Loucy (cell line): Measurements from ENCODE around the gene GLG1.

Source experiments
- H2AFZ ChIP-seq: fragments of 200-600 bp; sonication (generic); 2 replicates; pipeline ENCODE4 v1.6.0; 2016; ENCODE audit warnings: antibody characterized with exemption, mild to moderate bottlenecking, low read length, moderate library complexity
- H3F3A ChIP-seq: fragments of 200-600 bp; 2 replicates; pipeline ENCODE4 v1.6.0; 2016; ENCODE audit warnings: antibody characterized with exemption, low read depth, mild to moderate bottlenecking
- H3K27me3 ChIP-seq: fragments of 200-600 bp; sonication (generic); 2 replicates; pipeline ENCODE4 v1.6.1; 2014; ENCODE audit warnings: low read length, mild to moderate bottlenecking; ENCODE audit not compliant: insufficient read depth, poor library complexity, severe bottlenecking
- H3K36me3 ChIP-seq: fragments of 200-600 bp; sonication (generic); 2 replicates; pipeline ENCODE4 v1.6.1; 2016; ENCODE audit warnings: low read length; ENCODE audit not compliant: insufficient read depth
- H3K4me1 ChIP-seq: fragments of 200-600 bp; sonication (generic); 2 replicates; pipeline ENCODE4 v1.5.1; 2014; ENCODE audit warnings: low read length, mild to moderate bottlenecking; ENCODE audit not compliant: insufficient read depth, poor library complexity, severe bottlenecking
- H3K4me2 ChIP-seq: fragments of 200-600 bp; sonication (generic); 2 replicates; pipeline ENCODE4 v1.6.0; 2014; ENCODE audit warnings: antibody characterized with exemption, low read length, low read depth, mild to moderate bottlenecking; ENCODE audit not compliant: poor library complexity, severe bottlenecking
- H3K4me3 ChIP-seq: fragments of 200-600 bp; sonication (generic); 2 replicates; pipeline ENCODE4 v1.5.1; 2014; ENCODE audit warnings: low read length, mild to moderate bottlenecking, mixed read lengths; ENCODE audit not compliant: poor library complexity, severe bottlenecking
- H3K79me2 ChIP-seq: fragments of 200-600 bp; sonication (generic); 2 replicates; pipeline ENCODE4 v1.6.1; 2014; ENCODE audit warnings: low read length; ENCODE audit not compliant: insufficient read depth
- H3K9ac ChIP-seq: fragments of 200-600 bp; sonication (generic); 2 replicates; pipeline ENCODE4 v1.6.0; 2014; ENCODE audit warnings: mild to moderate bottlenecking, low read depth, low read length, moderate library complexity; ENCODE audit not compliant: poor library complexity, severe bottlenecking
- H3K9me2 ChIP-seq: fragments of 200-600 bp; sonication (generic); replicated peaks from 2 replicates; pipeline ENCODE4 v1.6.1; 2016; ENCODE audit warnings: low read depth, low read length, mixed read lengths
- H3K9me3 ChIP-seq: fragments of 200-600 bp; sonication (generic); 2 replicates; pipeline ENCODE4 v1.6.1; 2014; ENCODE audit warnings: mild to moderate bottlenecking, antibody characterized with exemption, low read length, low read depth; ENCODE audit not compliant: insufficient read depth
- H4K20me1 ChIP-seq: fragments of 200-600 bp; sonication (generic); 2 replicates; pipeline ENCODE4 v1.6.0; 2014; ENCODE audit warnings: antibody characterized with exemption, low read length, mild to moderate bottlenecking; ENCODE audit not compliant: insufficient read depth, poor library complexity, severe bottlenecking
- EZH2phosphoT487 ChIP-seq: fragments of 200-600 bp; IDR thresholded peaks from 2 replicates; pipeline ENCODE4 v1.6.1; 2018; ENCODE audit warnings: antibody characterized with exemption, mild to moderate bottlenecking, moderate library complexity, borderline replicate concordance
- TF ChIP-seq, protein P1 (sequence below): fragments of 200-600 bp; sonication (generic); conservative IDR thresholded peaks from 2 replicates; pipeline ENCODE4 v1.5.1; 2014; ENCODE audit warnings: mild to moderate bottlenecking, antibody characterized with exemption, low read length

Gene GLG1

GRCh38 chr16:74611721-74612120 lies 4.8 kb upstream of the GLG1 start:
- Histone ChIP-seq H3F3A (no peaks in the 10 kb centered on the region), H3K4me1 (peaks cover 14% of the 10 kb centered on the region), H3K9me2 (no peaks in the 10 kb centered on the region), H3K79me2 (peaks cover 1% of the 10 kb centered on the region; the same call in 1 of the 2 replicates), H3K4me2 (no peak overlapping the region), H3K9me3 (no peaks in the 10 kb centered on the region), H3K27me3 (no peaks in the 10 kb centered on the region), H3K9ac (no peak overlapping the region), H2AFZ (no peak overlapping the region), H3K36me3 (no peaks in the 10 kb centered on the region), H3K4me3 (no peak overlapping the region), H4K20me1 (no peaks in the 10 kb centered on the region)
- no peak for TF ChIP-seq EZH2phosphoT487
- TF ChIP-seq, protein P1, sequence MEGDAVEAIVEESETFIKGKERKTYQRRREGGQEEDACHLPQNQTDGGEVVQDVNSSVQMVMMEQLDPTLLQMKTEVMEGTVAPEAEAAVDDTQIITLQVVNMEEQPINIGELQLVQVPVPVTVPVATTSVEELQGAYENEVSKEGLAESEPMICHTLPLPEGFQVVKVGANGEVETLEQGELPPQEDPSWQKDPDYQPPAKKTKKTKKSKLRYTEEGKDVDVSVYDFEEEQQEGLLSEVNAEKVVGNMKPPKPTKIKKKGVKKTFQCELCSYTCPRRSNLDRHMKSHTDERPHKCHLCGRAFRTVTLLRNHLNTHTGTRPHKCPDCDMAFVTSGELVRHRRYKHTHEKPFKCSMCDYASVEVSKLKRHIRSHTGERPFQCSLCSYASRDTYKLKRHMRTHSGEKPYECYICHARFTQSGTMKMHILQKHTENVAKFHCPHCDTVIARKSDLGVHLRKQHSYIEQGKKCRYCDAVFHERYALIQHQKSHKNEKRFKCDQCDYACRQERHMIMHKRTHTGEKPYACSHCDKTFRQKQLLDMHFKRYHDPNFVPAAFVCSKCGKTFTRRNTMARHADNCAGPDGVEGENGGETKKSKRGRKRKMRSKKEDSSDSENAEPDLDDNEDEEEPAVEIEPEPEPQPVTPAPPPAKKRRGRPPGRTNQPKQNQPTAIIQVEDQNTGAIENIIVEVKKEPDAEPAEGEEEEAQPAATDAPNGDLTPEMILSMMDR: no peak

GRCh38 chr16:74608944-74609343 lies 2.0 kb upstream of the GLG1 start:
- Histone ChIP-seq H3K4me1 (peaks cover 33% of the 10 kb centered on the region), H4K20me1 (peaks cover 15% of the 10 kb centered on the region), H3K9ac (no peak overlapping the region), H3K79me2 (peaks cover 29% of the 10 kb centered on the region), H3K9me2 (no peaks in the 10 kb centered on the region), H3K4me3 (no peak overlapping the region), H3K36me3 (no peaks in the 10 kb centered on the region), H3K9me3 (no peaks in the 10 kb centered on the region), H3F3A (no peaks in the 10 kb centered on the region), H3K27me3 (no peaks in the 10 kb centered on the region), H2AFZ (no peak overlapping the region), H3K4me2 (peak overlapping the region; percentile 78)
- TF ChIP-seq EZH2phosphoT487: peak; percentile 71
- TF ChIP-seq, protein P1: no peak

DNA sequence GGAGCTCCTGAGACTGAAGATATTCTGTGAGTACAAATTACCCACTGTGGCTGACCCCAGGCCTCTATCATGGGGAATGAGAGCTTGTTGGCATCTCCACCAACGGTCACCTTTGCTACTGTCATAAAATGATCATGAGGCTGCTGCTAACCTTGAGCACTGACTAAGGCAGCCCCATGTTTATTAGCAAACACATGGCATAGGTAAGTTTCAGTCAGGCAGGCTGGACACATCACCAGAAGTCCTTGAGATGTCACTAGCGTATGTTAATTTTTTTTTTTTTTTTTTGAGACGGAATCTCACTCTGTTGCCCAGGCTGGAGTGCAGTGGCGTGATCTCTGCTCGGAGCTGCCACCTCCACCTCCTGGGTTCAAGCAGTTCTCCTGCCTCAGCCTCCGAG lies 1.5 kb upstream of the GLG1 start:
- Histone ChIP-seq H3K9ac (no peak overlapping the region), H3K4me1 (peaks cover 39% of the 10 kb centered on the region), H2AFZ (no peak overlapping the region), H3F3A (no peaks in the 10 kb centered on the region), H3K4me3 (no peak overlapping the region), H3K36me3 (no peaks in the 10 kb centered on the region), H3K79me2 (peaks cover 34% of the 10 kb centered on the region), H3K27me3 (no peaks in the 10 kb centered on the region), H3K9me2 (no peaks in the 10 kb centered on the region), H4K20me1 (peaks cover 18% of the 10 kb centered on the region), H3K4me2 (peak overlapping the region; percentile 78), H3K9me3 (no peaks in the 10 kb centered on the region)
- no peak for TF ChIP-seq EZH2phosphoT487
- TF ChIP-seq, protein P1: no peak
